Stimulated activated CD8-positive, alpha-beta memory T cell treated with anti-CD3 and anti-CD28 coated beads, Interleukin-7, amount 100 ng/mL, for 1 hour (primary cell): ENCODE results near the gene CCDC183.
"Not testable (repeated sequence)": the region's sequence is repeated elsewhere in the genome, so short reads cannot be mapped to it uniquely, and the experiment has no call there.

ENCODE experiments used
- DNase-seq, 2 donors: peaks; one replicate each; pipeline ENCODE4 v3.0.0-alpha.2; 2020; ENCODE audit warnings: low read depth in 2 of 2

Gene CCDC183

GRCh38 chr9:136824496-136825225, 28.5 kb downstream of the CCDC183 start:
- DNase-seq: no peak

DNA sequence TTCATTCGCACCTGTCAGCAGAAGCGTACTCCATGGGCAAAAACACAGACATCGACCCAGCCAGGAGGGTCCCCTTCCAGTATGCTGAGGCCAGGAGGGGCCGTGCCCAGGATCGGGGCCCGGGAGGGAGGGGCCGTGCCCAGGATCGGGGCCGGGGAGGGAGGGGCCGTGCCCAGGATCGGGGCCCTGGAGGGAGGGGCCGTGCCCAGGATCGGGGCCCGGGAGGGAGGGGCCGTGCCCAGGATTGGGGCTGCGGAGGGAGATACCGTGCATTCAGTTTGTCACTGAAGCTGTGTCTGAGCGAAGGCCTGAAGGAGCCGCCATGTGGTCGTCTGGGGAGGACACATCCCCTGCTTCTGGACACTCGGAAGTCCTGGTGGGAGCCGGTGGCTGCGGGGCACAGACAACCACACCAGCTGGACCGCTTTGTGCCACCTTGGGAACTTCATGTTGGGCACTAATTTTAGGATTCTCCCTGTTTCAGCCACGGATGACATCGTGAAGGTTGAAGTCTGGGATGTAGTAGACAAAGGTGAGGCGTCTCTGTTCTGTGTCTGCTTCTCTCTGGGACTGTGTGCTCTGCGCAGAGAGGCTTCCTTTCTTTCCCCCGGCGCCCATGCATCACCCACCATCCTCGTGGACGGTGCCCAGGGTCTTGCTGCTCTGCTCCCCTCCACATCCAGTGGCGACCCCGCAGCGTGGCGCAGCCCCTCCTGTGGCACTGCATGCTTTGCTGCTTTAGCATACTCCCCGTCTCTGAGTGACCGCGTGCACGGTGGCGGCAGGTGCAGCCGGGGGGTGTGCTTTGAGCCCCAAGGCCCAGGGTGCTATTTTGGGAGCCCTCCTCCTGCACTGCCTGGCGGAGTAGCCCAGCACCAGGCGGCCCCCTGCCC, 29.4 kb downstream of the CCDC183 start:
- no peak for DNase-seq

DNA sequence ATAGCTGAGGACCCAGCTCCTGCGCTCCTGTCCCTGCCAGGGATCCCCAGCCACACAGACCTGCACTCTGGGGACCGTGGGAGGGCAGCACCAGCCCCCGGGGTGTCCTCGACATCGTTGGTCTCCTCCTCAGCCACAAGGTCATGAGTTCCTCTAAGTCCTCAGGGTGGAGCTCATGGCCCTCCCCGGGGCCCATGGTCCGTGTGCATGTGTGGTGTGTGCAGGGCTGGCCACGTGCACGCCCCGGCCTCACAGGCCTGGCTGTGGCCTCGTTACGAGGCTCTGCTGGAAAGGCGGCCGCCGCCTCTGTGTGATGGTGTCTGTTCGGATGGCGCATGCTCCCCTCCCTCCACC, 30.0 kb downstream of the CCDC183 start:
- no peak for DNase-seq

- no peak for DNase-seq
Observed at GRCh38 chr9:136826703-136827582, 30.8 kb downstream of the CCDC183 start.

DNA sequence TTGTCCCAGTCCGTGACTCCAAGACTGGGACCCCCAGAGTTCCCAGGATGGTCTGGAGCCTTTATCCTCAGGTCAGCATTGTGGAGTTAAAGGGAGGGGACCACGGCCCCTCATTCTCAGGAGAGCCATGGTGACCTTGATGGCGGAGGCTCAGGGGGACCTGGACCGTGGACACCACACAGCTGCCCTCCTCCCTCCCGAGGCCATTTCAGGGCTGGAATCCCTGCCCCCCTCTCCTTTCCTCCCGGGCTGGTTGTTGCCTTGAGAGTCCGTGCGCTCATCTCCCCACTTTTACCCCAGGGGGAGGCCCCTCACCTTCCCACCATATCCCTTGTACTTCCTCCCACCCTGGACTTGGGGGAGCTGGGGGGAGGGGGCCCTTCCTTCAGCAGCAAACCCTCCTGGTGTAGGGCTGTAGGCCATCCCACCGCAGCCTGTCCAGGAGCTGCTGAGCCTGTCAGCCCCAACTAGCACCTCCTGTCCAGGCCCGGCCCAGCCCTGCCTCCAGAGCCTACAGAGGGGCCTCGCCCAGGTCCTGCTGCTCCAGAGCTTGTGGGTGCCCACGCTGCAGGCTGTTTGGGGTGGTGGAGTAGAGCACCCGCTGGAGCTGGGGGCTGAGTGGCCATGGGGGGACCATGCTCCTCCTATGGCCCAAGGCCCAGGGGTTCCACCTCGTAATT, 31.8 kb downstream of the CCDC183 start:
- DNase-seq: no peak

- DNase-seq: no peak
Observed at GRCh38 chr9:136828474-136829140, 32.5 kb downstream of the CCDC183 start.

DNA sequence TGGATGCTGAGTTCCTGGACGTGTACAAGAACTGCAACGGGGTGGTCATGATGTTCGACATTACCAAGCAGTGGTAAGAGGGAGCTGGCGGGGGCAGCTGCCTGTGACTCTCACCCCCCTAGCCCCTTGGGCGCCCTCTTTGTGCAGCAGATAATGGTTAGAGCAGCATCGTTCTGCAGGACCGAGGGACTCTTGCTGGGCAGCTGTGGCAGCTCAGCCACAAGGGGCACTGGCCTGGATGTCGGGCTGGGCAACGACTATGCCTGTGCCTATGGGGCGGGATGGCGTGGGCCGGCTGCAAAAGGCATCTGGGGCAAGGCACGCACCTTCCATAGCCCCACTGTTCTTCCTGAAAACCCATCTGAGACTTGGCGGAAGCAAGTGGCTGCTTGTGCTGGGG, 33.3 kb downstream of the CCDC183 start:
- DNase-seq: no peak

GRCh38 chr9:136829981-136830885, 34.1 kb downstream of the CCDC183 start:
- no peak for DNase-seq

DNA sequence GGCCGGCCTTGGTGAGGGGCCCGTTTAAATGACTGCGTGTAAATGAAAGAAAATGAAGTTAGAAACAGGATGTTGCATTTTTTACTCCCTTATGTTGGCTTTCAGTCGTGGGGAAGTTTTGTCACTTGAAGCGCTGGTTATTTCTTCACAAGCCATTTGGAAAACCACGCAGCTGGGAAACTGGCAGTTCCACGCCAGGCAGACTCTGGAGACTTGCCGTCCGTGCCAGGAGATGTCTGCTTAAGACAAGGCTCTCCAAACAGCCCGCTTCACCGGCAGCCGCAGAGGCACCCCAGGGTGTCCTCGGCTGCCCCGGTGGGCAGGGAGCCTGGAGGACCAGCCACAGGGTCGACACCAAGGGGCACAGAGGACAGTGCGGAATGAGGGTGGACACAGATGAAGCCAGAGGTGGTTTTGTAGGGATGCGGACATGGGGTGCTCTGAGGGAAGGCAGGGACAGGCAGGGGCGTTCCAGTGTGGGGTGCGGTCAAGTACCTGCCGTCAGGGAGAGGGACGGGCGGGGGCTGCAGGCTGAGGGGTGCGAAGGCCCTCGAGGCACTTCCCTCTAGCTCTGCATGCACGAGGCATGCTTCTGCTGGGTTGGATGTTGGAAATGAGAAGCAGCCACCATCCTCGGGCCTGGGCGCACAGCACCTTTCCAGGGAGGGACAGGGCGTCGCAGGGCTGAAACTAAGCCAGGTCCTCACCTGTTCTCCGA, 35.0 kb downstream of the CCDC183 start:
- no peak for DNase-seq

GRCh38 chr9:136831720-136832104, 35.6 kb downstream of the CCDC183 start:
- DNase-seq: no peak

GRCh38 chr9:136832581-136832980, 36.4 kb downstream of the CCDC183 start:
- DNase-seq: no peak

DNA sequence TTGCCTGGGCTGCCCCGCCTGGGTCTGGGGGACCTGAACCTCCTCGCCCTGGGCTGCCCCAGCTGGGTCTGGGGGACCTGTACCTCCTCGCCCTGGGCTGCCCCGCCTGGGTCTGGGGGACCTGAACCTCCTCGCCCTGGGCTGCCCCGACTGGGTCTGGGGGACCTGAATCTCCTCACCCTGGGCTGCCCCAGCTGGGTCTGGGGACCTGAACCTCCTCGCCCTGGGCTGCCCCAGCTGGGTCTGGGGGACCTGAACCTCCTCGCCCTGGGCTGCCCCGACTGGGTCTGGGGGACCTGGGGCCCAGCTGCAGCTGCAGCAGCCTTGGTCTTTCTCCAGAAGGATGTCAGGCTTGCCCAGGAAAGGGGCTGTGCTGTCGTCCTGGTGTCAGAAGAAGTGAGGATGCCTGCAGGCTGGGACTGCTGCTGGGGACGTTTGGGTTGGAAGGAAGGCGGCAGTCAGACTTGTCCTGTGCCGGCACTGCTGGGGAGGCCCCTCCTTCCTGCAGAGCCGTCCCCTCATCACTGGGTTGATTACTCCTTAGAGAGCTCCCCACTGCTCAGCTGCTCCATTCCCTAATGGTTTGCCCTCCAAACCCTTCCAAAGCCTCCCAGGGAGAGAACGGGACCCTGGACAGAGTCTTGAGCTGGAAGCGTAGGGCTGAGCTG, 37.4 kb downstream of the CCDC183 start:
- DNase-seq: not testable (repeated sequence)

GRCh38 chr9:136835162-136835931, 39.2 kb downstream of the CCDC183 start:
- DNase-seq: no peak

GRCh38 chr9:136835932-136836904, 40.1 kb downstream of the CCDC183 start:
- DNase-seq: no peak

DNA sequence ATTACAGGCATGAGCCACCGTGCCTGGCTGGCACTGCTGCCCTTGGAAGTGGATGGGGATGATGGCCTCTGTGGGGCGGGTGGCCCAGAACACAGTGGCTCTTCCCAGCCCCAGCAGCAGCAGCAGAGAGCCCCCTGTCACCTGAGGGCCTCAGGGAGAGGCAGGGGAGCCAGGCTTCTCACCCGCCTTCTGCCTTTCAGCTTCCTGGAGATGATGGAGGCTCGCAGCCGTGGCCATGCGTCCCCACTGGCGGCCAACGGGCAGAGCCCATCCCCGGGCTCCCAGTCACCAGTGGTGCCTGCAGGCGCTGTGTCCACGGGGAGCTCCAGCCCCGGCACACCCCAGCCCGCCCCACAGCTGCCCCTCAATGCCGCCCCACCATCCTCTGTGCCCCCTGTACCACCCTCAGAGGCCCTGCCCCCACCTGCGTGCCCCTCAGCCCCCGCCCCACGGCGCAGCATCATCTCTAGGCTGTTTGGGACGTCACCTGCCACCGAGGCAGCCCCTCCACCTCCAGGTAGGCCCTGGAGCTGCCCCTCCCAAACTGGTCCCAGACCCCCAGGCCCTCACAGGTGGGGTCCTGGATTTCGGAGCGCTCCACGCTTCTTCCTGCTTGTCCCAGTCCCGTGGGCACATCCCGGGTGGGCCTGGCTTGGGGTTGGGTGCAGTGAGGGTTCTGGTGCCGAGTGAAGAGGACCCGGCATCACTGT, 41.2 kb downstream of the CCDC183 start:
- no peak for DNase-seq

- not testable (repeated sequence) for DNase-seq
Observed at GRCh38 chr9:136837856-136838277, 41.7 kb downstream of the CCDC183 start.
